Stimulated activated CD8-positive, alpha-beta memory T cell treated with anti-CD3 and anti-CD28 coated beads, Interleukin-7, amount 100 ng/mL, for 24 hours (primary cell): ENCODE data around the gene SUN1.
"Not testable (repeated sequence)": the region's sequence is repeated elsewhere in the genome, so short reads cannot be mapped to it uniquely, and the experiment has no call there.

ENCODE experiments used
- DNase-seq: peaks from one replicate; pipeline ENCODE4 v3.0.0-alpha.2; 2020; ENCODE audit warnings: low read depth

SUN1 gene

GRCh38 chr7:832167-832967 lies at the start of gene SUN1:
Gene SUN1, plus strand, starts transcription at chr7:832476. Its CDS starts 49 bp downstream, at chr7:832525.
- DNase-seq: no peak

- no peak for DNase-seq
Observed at GRCh38 chr7:782718-783449, 49.4 kb upstream of the SUN1 start.

- DNase-seq: no peak
Observed at GRCh38 chr7:783556-784490, 48.5 kb upstream of the SUN1 start.

- DNase-seq: no peak
Observed at GRCh38 chr7:784971-785370, 47.3 kb upstream of the SUN1 start.

GRCh38 chr7:785416-785815 lies 46.9 kb upstream of the SUN1 start:
- no peak for DNase-seq

- peak; percentile 51 for DNase-seq
Observed at GRCh38 chr7:786472-787255, 45.6 kb upstream of the SUN1 start.

GRCh38 chr7:787332-788240 lies 44.7 kb upstream of the SUN1 start:
- DNase-seq: no peak

GRCh38 chr7:791519-791918 lies 40.8 kb upstream of the SUN1 start:
- DNase-seq: no peak

- DNase-seq: no peak
Observed at GRCh38 chr7:794207-794606, 38.1 kb upstream of the SUN1 start.

- no peak for DNase-seq
Observed at GRCh38 chr7:794671-795329, 37.5 kb upstream of the SUN1 start.

- not testable (repeated sequence) for DNase-seq
Observed at GRCh38 chr7:796434-797169, 35.7 kb upstream of the SUN1 start.

GRCh38 chr7:798921-799470 lies 33.3 kb upstream of the SUN1 start:
- no peak for DNase-seq

GRCh38 chr7:800692-801091 lies 31.6 kb upstream of the SUN1 start:
- no peak for DNase-seq

- DNase-seq: not testable (repeated sequence)
Observed at GRCh38 chr7:801351-801750, 30.9 kb upstream of the SUN1 start.

GRCh38 chr7:801940-802381 lies 30.3 kb upstream of the SUN1 start:
- no peak for DNase-seq

- DNase-seq: no peak
Observed at GRCh38 chr7:802500-803242, 29.6 kb upstream of the SUN1 start.

- no peak for DNase-seq
Observed at GRCh38 chr7:803243-803635, 29.0 kb upstream of the SUN1 start.

GRCh38 chr7:803796-804195 lies 28.5 kb upstream of the SUN1 start:
- DNase-seq: not testable (repeated sequence)
